OCI-LY3 (cell line): ENCODE results near the gene SGMS2.
A peak's percentile ranks its signal among the peaks of the same experiment; 100 is the strongest.

Source experiments
- H2AFZ ChIP-seq: fragments of 200-600, 300-600 bp; shearing (Covaris generic); 2 replicates; pipeline ENCODE4 v1.6.0; 2014; ENCODE audit warnings: antibody characterized with exemption, low read depth, low read length
- H3K27ac ChIP-seq: fragments of 200-600, 300-600 bp; sonication (generic); 2 replicates; pipeline ENCODE4 v1.5.1; 2014; ENCODE audit warnings: mild to moderate bottlenecking, low read length, moderate library complexity, mixed read lengths
- H3K27me3 ChIP-seq: fragments of 200-600, 300-600 bp; sonication (generic); 2 replicates; pipeline ENCODE4 v1.6.1; 2014; ENCODE audit warnings: low read depth, low read length, mixed read lengths
- H3K36me3 ChIP-seq: fragments of 200-600, 300-600 bp; sonication (generic); replicated peaks from 2 replicates; pipeline ENCODE3; 2014; ENCODE audit warnings: low read depth, low read length, mixed read lengths
- H3K4me1 ChIP-seq: fragments of 300-600, 200-600 bp; sonication (generic); 2 replicates; pipeline ENCODE4 v1.6.1; 2014; ENCODE audit warnings: low read length, mixed read lengths
- H3K4me2 ChIP-seq: fragments of 200-600, 300-600 bp; sonication (generic); 2 replicates; pipeline ENCODE4 v1.6.1; 2014; ENCODE audit warnings: low read length, mixed read lengths
- H3K4me3 ChIP-seq: fragments of 300-600, 200-600 bp; sonication (generic); 2 replicates; pipeline ENCODE4 v1.5.1; 2014; ENCODE audit warnings: antibody characterized with exemption, mild to moderate bottlenecking, low read length, moderate library complexity
- H3K79me2 ChIP-seq: fragments of 300-600, 200-600 bp; shearing (Covaris generic); 2 replicates; pipeline ENCODE4 v1.6.1; 2014; ENCODE audit warnings: mild to moderate bottlenecking, low read length, mixed read lengths
- H3K9ac ChIP-seq: fragments of 300-600, 200-600 bp; shearing (Covaris generic); 2 replicates; pipeline ENCODE4 v1.6.0; 2014; ENCODE audit warnings: mild to moderate bottlenecking, low read length, moderate library complexity
- H3K9me3 ChIP-seq: fragments of 200-600, 300-600 bp; shearing (Covaris generic); 2 replicates; pipeline ENCODE4 v1.6.1; 2014; ENCODE audit warnings: low read length, mixed read lengths; ENCODE audit not compliant: insufficient read depth
- H4K20me1 ChIP-seq: fragments of 200-600, 300-600 bp; sonication (generic); 2 replicates; pipeline ENCODE4 v1.6.1; 2016; ENCODE audit warnings: low read length, mixed read lengths; ENCODE audit not compliant: insufficient read depth
- CTCF ChIP-seq: fragments of 200-600, 300-600 bp; sonication (generic); IDR thresholded peaks from 2 replicates; pipeline ENCODE4 v1.5.1; 2014; ENCODE audit warnings: antibody characterized with exemption, low read length, low read depth
- EZH2phosphoT487 ChIP-seq: fragments of 200-600 bp; shearing (Covaris generic); IDR thresholded peaks from 2 replicates; pipeline ENCODE4 v1.6.1; 2018; ENCODE audit warnings: antibody characterized with exemption, mixed run types, low read depth

Gene SGMS2

GRCh38 chr4:107906458-107907100, 81.8 kb downstream of the SGMS2 start:
- H3K27me3 ChIP-seq = no peaks in the 10 kb centered on the region
- no peak overlapping the region for H3K27ac ChIP-seq
- H2AFZ ChIP-seq = no peak overlapping the region
- no peaks in the 10 kb centered on the region for H3K79me2 ChIP-seq
- peaks cover 22% of the 10 kb centered on the region for H3K9me3 ChIP-seq
- peaks cover 24% of the 10 kb centered on the region for H3K4me1 ChIP-seq
- no peak for TF ChIP-seq CTCF
- TF ChIP-seq EZH2phosphoT487 = no peak
- H3K9ac ChIP-seq = no peak overlapping the region
- peaks cover 24% of the 10 kb centered on the region for H3K36me3 ChIP-seq
- H4K20me1 ChIP-seq = no peaks in the 10 kb centered on the region
- H3K4me3 ChIP-seq = no peak overlapping the region
- no peak overlapping the region for H3K4me2 ChIP-seq

- no peaks in the 10 kb centered on the region for H3K79me2 ChIP-seq
- H3K27ac ChIP-seq = no peak overlapping the region
- H3K4me1 ChIP-seq = peaks cover 10% of the 10 kb centered on the region
- peaks cover 22% of the 10 kb centered on the region for H3K9me3 ChIP-seq
- H3K36me3 ChIP-seq = peaks cover 24% of the 10 kb centered on the region
- no peaks in the 10 kb centered on the region for H4K20me1 ChIP-seq
- H3K4me3 ChIP-seq = no peak overlapping the region
- no peaks in the 10 kb centered on the region for H3K27me3 ChIP-seq
- no peak for TF ChIP-seq CTCF
- no peak for TF ChIP-seq EZH2phosphoT487
- no peak overlapping the region for H3K9ac ChIP-seq
- no peak overlapping the region for H3K4me2 ChIP-seq
- H2AFZ ChIP-seq = no peak overlapping the region
These were observed 83.6 kb downstream of the SGMS2 start for GRCh38 chr4:107908377-107908776.

GRCh38 chr4:107913283-107913899, 88.7 kb downstream of the SGMS2 start:
- no peak overlapping the region for H3K9ac ChIP-seq
- no peak overlapping the region for H3K4me3 ChIP-seq
- H4K20me1 ChIP-seq = no peaks in the 10 kb centered on the region
- no peaks in the 10 kb centered on the region for H3K9me3 ChIP-seq
- TF ChIP-seq EZH2phosphoT487 (no peak), CTCF (peak; percentile 85)
- H3K36me3 ChIP-seq = no peaks in the 10 kb centered on the region
- H3K27ac ChIP-seq = no peak overlapping the region
- H3K27me3 ChIP-seq = no peaks in the 10 kb centered on the region
- no peaks in the 10 kb centered on the region for H3K79me2 ChIP-seq
- H3K4me2 ChIP-seq = no peak overlapping the region
- no peak overlapping the region for H2AFZ ChIP-seq
- peaks cover 12% of the 10 kb centered on the region; the same call in 1 of the 2 replicates for H3K4me1 ChIP-seq

GRCh38 chr4:107915220-107915619, 90.5 kb downstream of the SGMS2 start:
- Histone ChIP-seq H3K79me2 (no peaks in the 10 kb centered on the region), H3K27ac (no peak overlapping the region), H3K36me3 (peaks cover 12% of the 10 kb centered on the region), H3K4me1 (peaks cover 12% of the 10 kb centered on the region; the same call in 1 of the 2 replicates), H2AFZ (no peak overlapping the region), H4K20me1 (no peaks in the 10 kb centered on the region), H3K9ac (no peak overlapping the region), H3K27me3 (no peaks in the 10 kb centered on the region), H3K4me3 (no peak overlapping the region), H3K4me2 (no peak overlapping the region), H3K9me3 (peaks cover 13% of the 10 kb centered on the region)
- no peak for TF ChIP-seq EZH2phosphoT487
- TF ChIP-seq CTCF = no peak
